HCT116 (cell line): ENCODE results near the gene NKAP. TPM values are rescaled to one million over a fixed set of nuclear protein-coding genes. Genes with fewer than 3 reads are reported as not detected.

Experiments
- ATAC-seq: fragments of 200-7000 bp; cut with Tn5 transposase; 2 replicates; pipeline ENCODE4 v1.9.1; 2020; ENCODE audit warnings: mild to moderate bottlenecking, moderate library complexity
- BruUV-seq: library from RNA; stranded (reverse); fragments of 400-500 nt; replicated peaks from 2 replicates; lab custom pipeline; 2021; lab: Mats Ljungman, UMichigan
- CTCF ChIA-PET: fragments of 300-600 bp; sonication (Branson Sonifier 250); formaldehyde crosslinking; loops from one replicate; lab custom pipeline; 2021; ENCODE audit warnings: antibody characterized with exemption; lab: Charles Lee
- POLR2A ChIA-PET: fragments of 300-600, 350-600 bp; sonication (Branson Sonifier 250); formaldehyde crosslinking; loops from one replicate; lab custom pipeline; 2021; ENCODE audit warnings: antibody characterized with exemption; lab: Charles Lee
- RAD21 ChIA-PET, 2 experiments: fragments of 300-600 bp; sonication (Branson Sonifier 250); formaldehyde crosslinking; loops; one replicate each; lab custom pipeline; 2023; ENCODE audit warnings: low total read pairs in 2 of 2; ENCODE audit not compliant: uncharacterized antibody in 2 of 2, unreplicated experiment in 2 of 2, low non-redundant PET in 1 of 2; lab: Charles Lee
- DNase-seq: peaks from one replicate; pipeline ENCODE4 v3.0.0-alpha.2; 2010; ENCODE audit warnings: low read depth, low spot score
- H2AFZ ChIP-seq: fragments of 200-600 bp; shearing (Covaris generic), sonication (generic); 2 replicates; pipeline ENCODE4 v1.6.1; 2017; ENCODE audit warnings: low read depth, mixed run types, mixed read lengths, antibody characterized with exemption, low read length; ENCODE audit not compliant: poor library complexity, severe bottlenecking
- H3K27ac ChIP-seq: 2 replicates; pipeline ENCODE4 v1.5.1; 2012; ENCODE audit warnings: low read depth, low read length
- H3K27me3 ChIP-seq: fragments of 200-600 bp; sonication (generic); 2 replicates; pipeline ENCODE4 v1.6.1; 2016; ENCODE audit warnings: mixed run types, low read length, mixed read lengths; ENCODE audit not compliant: insufficient read depth
- H3K36me3 ChIP-seq, 2 experiments: fragments of 200-500 bp in 1 of 2; fragments of 200-600 bp in 1 of 2; sonication (Bioruptor generic) in 1 of 2; sonication (generic) in 1 of 2; 2 replicates each; pipeline versions ENCODE4 v1.5.1 to v1.6.1; 2014 to 2016; ENCODE audit warnings: low read length in 2 of 2, inconsistent platforms in 1 of 2, mixed read lengths in 1 of 2, mixed run types in 1 of 2; ENCODE audit not compliant: insufficient read depth in 2 of 2, control insufficient read depth in 1 of 2
- H3K4me1 ChIP-seq, 2 experiments: fragments of 200-600 bp in 1 of 2; sonication (generic) in 1 of 2; 2 replicates each; pipeline versions ENCODE4 v1.5.1 to v1.6.1; 2012 to 2017; ENCODE audit warnings: low read length in 2 of 2, inconsistent platforms in 1 of 2, mild to moderate bottlenecking in 1 of 2, mixed read lengths in 1 of 2, mixed run types in 1 of 2, moderate library complexity in 1 of 2; ENCODE audit not compliant: insufficient read depth in 2 of 2, control insufficient read depth in 1 of 2
- H3K4me2 ChIP-seq: fragments of 200-600 bp; sonication (generic); 2 replicates; pipeline ENCODE4 v1.6.1; 2017; ENCODE audit warnings: mixed run types, low read length, mixed read lengths
- H3K4me3 ChIP-seq, 2 experiments: fragments of 200-600 bp in 1 of 2; sonication (generic) in 1 of 2; replicated peaks in 1 of 2; 2 replicates each; pipeline ENCODE4 v1.5.1; 2011 to 2016; ENCODE audit warnings: low read length in 2 of 2, control low read depth in 1 of 2, low read depth in 1 of 2, mild to moderate bottlenecking in 1 of 2, mixed read lengths in 1 of 2, mixed run types in 1 of 2
- H3K79me2 ChIP-seq: fragments of 200-600 bp; sonication (generic); 2 replicates; pipeline ENCODE4 v1.6.1; 2017; ENCODE audit warnings: mild to moderate bottlenecking, mixed run types, low read length, moderate library complexity, mixed read lengths; ENCODE audit not compliant: insufficient read depth
- H3K9ac ChIP-seq: fragments of 200-600 bp; sonication (generic); 2 replicates; pipeline ENCODE4 v1.6.1; 2016; ENCODE audit warnings: low read length, mixed read lengths
- H3K9me2 ChIP-seq: fragments of 200-600 bp; sonication (generic), shearing (Covaris generic); 2 replicates; pipeline ENCODE4 v1.6.1; 2017; ENCODE audit warnings: mixed run types, mild to moderate bottlenecking, moderate library complexity; ENCODE audit not compliant: insufficient read depth
- H3K9me3 ChIP-seq, 2 experiments: fragments of 200-500 bp in 1 of 2; fragments of 200-600 bp in 1 of 2; sonication (Bioruptor generic) in 1 of 2; sonication (generic) in 1 of 2; 2 replicates each; pipeline ENCODE4 v1.6.1; 2014 to 2017; ENCODE audit warnings: low read length in 2 of 2, mixed read lengths in 2 of 2, inconsistent platforms in 1 of 2, low read depth in 1 of 2, mild to moderate bottlenecking in 1 of 2, mixed run types in 1 of 2, moderate library complexity in 1 of 2; ENCODE audit not compliant: control insufficient read depth in 1 of 2, insufficient read depth in 1 of 2
- H4K20me1 ChIP-seq: fragments of 200-600 bp; sonication (generic), shearing (Covaris generic); 2 replicates; pipeline ENCODE4 v1.6.1; 2017; ENCODE audit warnings: mixed run types, mild to moderate bottlenecking, moderate library complexity; ENCODE audit not compliant: insufficient read depth
- ATF3 ChIP-seq: IDR thresholded peaks from 2 replicates; pipeline ENCODE4 v1.6.1; 2012
- CBX3 ChIP-seq: IDR thresholded peaks from 2 replicates; pipeline ENCODE4 v1.6.1; 2012; ENCODE audit warnings: low read depth
- CEBPB ChIP-seq: IDR thresholded peaks from 2 replicates; pipeline ENCODE4 v1.6.1; 2012; ENCODE audit warnings: low read depth
- EZH2 ChIP-seq: fragments of 200-600 bp; sonication (generic); IDR thresholded peaks from 2 replicates; pipeline ENCODE4 v1.6.1; 2017; ENCODE audit warnings: antibody characterized with exemption, mixed run types
- FOSL1 ChIP-seq: IDR thresholded peaks from 2 replicates; pipeline ENCODE4 v1.6.1; 2012; ENCODE audit warnings: low read depth
- JUND ChIP-seq: IDR thresholded peaks from 2 replicates; pipeline ENCODE4 v1.6.1; 2012
- POLR2AphosphoS5 ChIP-seq: IDR thresholded peaks from 2 replicates; pipeline ENCODE4 v1.6.1; 2011; ENCODE audit warnings: mild to moderate bottlenecking, low read depth, low read length, moderate library complexity
- RAD21 ChIP-seq: IDR thresholded peaks from 2 replicates; pipeline ENCODE4 v1.6.1; 2012; ENCODE audit warnings: low read depth, mild to moderate bottlenecking
- REST ChIP-seq: IDR thresholded peaks from 2 replicates; pipeline ENCODE4 v1.6.1; 2012; ENCODE audit warnings: low read depth
- SP1 ChIP-seq: IDR thresholded peaks from 2 replicates; pipeline ENCODE4 v1.6.1; 2012; ENCODE audit warnings: low read depth
- TCF7L2 ChIP-seq: IDR thresholded peaks from 2 replicates; pipeline ENCODE4 v1.7.0; 2011; ENCODE audit warnings: borderline replicate concordance, inconsistent platforms; ENCODE audit not compliant: insufficient read depth, insufficient read length; ENCODE audit errors: extremely low read depth
- YY1 ChIP-seq: IDR thresholded peaks from 2 replicates; pipeline ENCODE4 v1.6.1; 2011; ENCODE audit warnings: low read length, low read depth, moderate library complexity, mild to moderate bottlenecking; ENCODE audit not compliant: insufficient replicate concordance; ENCODE audit errors: extremely low read depth
- intact Hi-C: fragments of 100-400 bp; cut with micrococcal nuclease; formaldehyde crosslinking; loops from 2 replicates; pipeline ENCODE4 v1.10.0; 2022
- total RNA-seq: library from RNA; stranded (reverse); gene quantifications from one replicate; pipeline ENCODE4 v1.2.1, GENCODE V29; 2021; ENCODE audit not compliant: unreplicated experiment

Gene NKAP
- total RNA-seq, 1 experiment from 2014 or later: 9.3 TPM

GRCh38 chrX:119880076-119880475 lies 63.5 kb downstream of the NKAP start:
- H3K9ac ChIP-seq: no peak overlapping the region
- no peak overlapping the region for H3K27ac ChIP-seq
- BruUV-seq: no TSS peak
- no peaks in the 10 kb centered on the region for H3K27me3 ChIP-seq
- intact Hi-C loops: loop anchor here (5.0 kb wide), 1 partner anchor 363 kb away; no protein-coding TSS in a partner anchor
- H3K9me3 ChIP-seq: no peaks in the 10 kb centered on the region
- H4K20me1 ChIP-seq: no peaks in the 10 kb centered on the region
- RAD21 ChIA-PET: no interaction called here
- H3K4me1 ChIP-seq: no peaks in the 10 kb centered on the region
- ATAC-seq (0 out of 2 replicates have a peak, but pooled peaks have one; percentile 20), DNase-seq (no peak)
- H3K4me3 ChIP-seq: no peak overlapping the region
- no peaks in the 10 kb centered on the region for H3K9me2 ChIP-seq
- POLR2A ChIA-PET: no interaction called here
- no peak for TF ChIP-seq YY1
- no peak for TF ChIP-seq RAD21
- no peak for TF ChIP-seq ATF3
- TF ChIP-seq CEBPB: no peak
- TF ChIP-seq SP1: no peak
- no peak for TF ChIP-seq CBX3
- TF ChIP-seq TCF7L2: no peak
- TF ChIP-seq FOSL1: no peak
- no peak for TF ChIP-seq EZH2
- no peak for TF ChIP-seq POLR2AphosphoS5
- no peak overlapping the region for H3K4me2 ChIP-seq
- no peak overlapping the region for H2AFZ ChIP-seq
- peaks cover 3 to 7% of the 10 kb centered on the region in 2 experiments; a peak in 2 of 4 replicates for H3K36me3 ChIP-seq
- CTCF ChIA-PET: no interaction called here
- peaks cover 11% of the 10 kb centered on the region for H3K79me2 ChIP-seq

GRCh38 chrX:119878740-119879139 lies 64.8 kb downstream of the NKAP start:
- RAD21 ChIA-PET: no interaction called here
- no TSS peak for BruUV-seq

More at GRCh38 chrX:119878740-119879139, 64.8 kb downstream of the NKAP start:
- H2AFZ ChIP-seq: no peak overlapping the region
- H3K79me2 ChIP-seq: peaks cover 24% of the 10 kb centered on the region
- ChIA-PET CTCF (interaction anchor here (1.8 kb wide), 1 partner anchor 9 kb away, joined by 11 read pairs; no protein-coding TSS in a partner anchor), POLR2A (no interaction called here)
- H3K9me2 ChIP-seq: no peaks in the 10 kb centered on the region
- H3K27ac ChIP-seq: no peak overlapping the region
- no peak overlapping the region for H3K9ac ChIP-seq
- H3K36me3 ChIP-seq: peaks cover 7% of the 10 kb centered on the region in 2 experiments; a peak in 2 of 4 replicates
- H3K9me3 ChIP-seq: no peaks in the 10 kb centered on the region
- no peaks in the 10 kb centered on the region for H3K4me1 ChIP-seq
- ATAC-seq (no peak), DNase-seq (no peak)
- H4K20me1 ChIP-seq: no peaks in the 10 kb centered on the region
- H3K4me2 ChIP-seq: no peak overlapping the region
- intact Hi-C loops: loop anchor here (5.0 kb wide), 1 partner anchor 86 kb away; the partner anchor contains the start of gene RPL39
- H3K4me3 ChIP-seq: no peak overlapping the region
- TF ChIP-seq JUND: no peak
- no peak for TF ChIP-seq REST
- TF ChIP-seq CEBPB: no peak
- no peak for TF ChIP-seq TCF7L2
- H3K27me3 ChIP-seq: no peaks in the 10 kb centered on the region
